D721Med (cell line): ENCODE data around the gene MYH11.
"Not testable (repeated sequence)": the region's sequence is repeated elsewhere in the genome, so short reads cannot be mapped to it uniquely, and the experiment has no call there.

Experiments
- DNase-seq: peaks from one replicate; pipeline ENCODE4 v3.0.0; 2011; ENCODE audit warnings: low spot score; ENCODE audit not compliant: insufficient read length
- FAIRE-seq: peaks from 2 replicates; lab custom pipeline; 2011; peaks lifted over from hg19 to GRCh38; lab: Jason Lieb, UNC
- TF ChIP-seq, protein P1 (sequence below): IDR thresholded peaks from 2 replicates; pipeline ENCODE4 v1.5.1; 2012; ENCODE audit warnings: mild to moderate bottlenecking, control low read depth; ENCODE audit not compliant: insufficient read depth; ENCODE audit errors: missing control alignments

The MYH11 gene

DNA sequence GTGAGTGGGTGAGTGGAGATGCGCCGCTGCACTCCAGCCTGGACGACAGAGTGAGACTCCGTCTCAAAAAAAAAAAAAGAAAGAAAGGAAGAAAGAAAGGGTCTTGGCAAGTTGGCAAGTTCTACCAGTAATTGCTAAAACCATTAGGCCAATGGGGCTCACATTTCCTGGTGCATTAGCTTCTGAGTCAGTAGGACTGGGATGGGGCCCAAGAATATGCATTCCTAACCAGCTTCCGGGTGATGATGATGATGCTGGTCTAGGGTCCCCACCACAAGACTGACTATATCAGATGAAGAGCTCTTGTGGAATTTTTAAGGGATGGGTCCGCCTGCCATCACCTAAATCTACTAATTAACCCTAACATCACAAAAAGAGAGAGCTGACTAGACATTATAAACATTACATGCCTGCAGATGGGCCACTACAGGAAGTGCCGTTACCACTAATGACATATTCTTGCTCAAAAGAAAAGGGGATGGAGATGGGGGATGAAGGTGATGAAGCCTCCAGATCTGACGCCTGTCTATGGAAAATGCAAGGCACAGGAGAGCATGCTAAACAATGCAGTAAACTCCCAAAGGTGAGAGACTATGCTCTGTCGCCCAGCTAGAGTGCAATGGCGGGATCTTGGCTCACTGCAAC, 13.1 kb downstream of the MYH11 start:
- TF ChIP-seq, protein P1, sequence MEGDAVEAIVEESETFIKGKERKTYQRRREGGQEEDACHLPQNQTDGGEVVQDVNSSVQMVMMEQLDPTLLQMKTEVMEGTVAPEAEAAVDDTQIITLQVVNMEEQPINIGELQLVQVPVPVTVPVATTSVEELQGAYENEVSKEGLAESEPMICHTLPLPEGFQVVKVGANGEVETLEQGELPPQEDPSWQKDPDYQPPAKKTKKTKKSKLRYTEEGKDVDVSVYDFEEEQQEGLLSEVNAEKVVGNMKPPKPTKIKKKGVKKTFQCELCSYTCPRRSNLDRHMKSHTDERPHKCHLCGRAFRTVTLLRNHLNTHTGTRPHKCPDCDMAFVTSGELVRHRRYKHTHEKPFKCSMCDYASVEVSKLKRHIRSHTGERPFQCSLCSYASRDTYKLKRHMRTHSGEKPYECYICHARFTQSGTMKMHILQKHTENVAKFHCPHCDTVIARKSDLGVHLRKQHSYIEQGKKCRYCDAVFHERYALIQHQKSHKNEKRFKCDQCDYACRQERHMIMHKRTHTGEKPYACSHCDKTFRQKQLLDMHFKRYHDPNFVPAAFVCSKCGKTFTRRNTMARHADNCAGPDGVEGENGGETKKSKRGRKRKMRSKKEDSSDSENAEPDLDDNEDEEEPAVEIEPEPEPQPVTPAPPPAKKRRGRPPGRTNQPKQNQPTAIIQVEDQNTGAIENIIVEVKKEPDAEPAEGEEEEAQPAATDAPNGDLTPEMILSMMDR = no peak
- FAIRE-seq (no peak), DNase-seq (no peak)

GRCh38 chr16:15839204-15839603, 17.6 kb downstream of the MYH11 start:
- not testable (repeated sequence) for DNase-seq, FAIRE-seq

DNA sequence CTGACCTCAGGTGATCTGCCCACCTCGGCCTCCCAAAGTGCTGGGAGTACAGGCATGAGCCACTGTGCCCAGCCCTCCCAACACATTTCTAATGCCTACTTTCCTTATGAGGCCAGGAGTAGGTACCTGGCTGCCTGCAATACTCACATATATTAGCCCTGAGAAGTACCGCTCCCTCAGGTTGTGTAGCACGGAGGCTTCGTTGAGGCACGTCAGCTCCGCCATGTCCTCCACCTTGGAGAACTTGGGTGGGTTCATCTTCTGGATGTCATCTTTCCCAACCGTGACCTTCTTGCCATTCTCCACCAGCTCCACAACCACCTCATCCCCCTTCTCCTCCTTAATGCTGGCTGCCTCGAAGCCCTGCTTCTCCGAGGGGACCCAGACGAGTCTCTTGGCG, 19.1 kb downstream of the MYH11 start:
- TF ChIP-seq, protein P1 = no peak
- FAIRE-seq (no peak), DNase-seq (no peak)

GRCh38 chr16:15836965-15837611, 19.7 kb downstream of the MYH11 start:
- TF ChIP-seq, protein P1 = no peak
- DNase-seq = no peak
- no peak for FAIRE-seq

GRCh38 chr16:15836074-15836473, 20.8 kb downstream of the MYH11 start:
- DNase-seq = no peak
- TF ChIP-seq, protein P1 = no peak
- FAIRE-seq = no peak

- DNase-seq = no peak
- TF ChIP-seq, protein P1 = no peak
- FAIRE-seq = no peak
Observed at GRCh38 chr16:15835136-15835878, 21.5 kb downstream of the MYH11 start.

DNA sequence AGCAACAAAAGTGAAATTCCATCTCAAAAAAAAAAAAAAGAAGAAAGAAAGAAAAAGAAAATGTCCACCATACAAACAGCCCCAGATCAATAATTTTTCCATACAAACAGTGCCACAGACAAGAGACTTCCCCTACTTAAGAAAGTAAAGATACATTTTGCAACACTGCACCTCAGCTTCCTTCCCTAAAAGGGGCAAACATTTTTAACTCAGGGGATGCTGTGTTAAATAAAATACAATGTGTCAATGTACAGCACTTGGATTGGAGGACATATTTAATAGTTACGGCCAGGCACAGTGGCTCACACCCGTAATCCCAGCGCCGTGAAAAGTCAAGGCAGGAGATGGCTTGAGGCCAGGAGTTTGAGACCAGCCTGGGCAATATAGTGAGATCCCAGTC, 22.3 kb downstream of the MYH11 start:
- no peak for DNase-seq
- TF ChIP-seq, protein P1 = no peak
- no peak for FAIRE-seq
